ENCODE measurements around the gene KIRREL3.

- TF ChIP-seq, protein P1, sequence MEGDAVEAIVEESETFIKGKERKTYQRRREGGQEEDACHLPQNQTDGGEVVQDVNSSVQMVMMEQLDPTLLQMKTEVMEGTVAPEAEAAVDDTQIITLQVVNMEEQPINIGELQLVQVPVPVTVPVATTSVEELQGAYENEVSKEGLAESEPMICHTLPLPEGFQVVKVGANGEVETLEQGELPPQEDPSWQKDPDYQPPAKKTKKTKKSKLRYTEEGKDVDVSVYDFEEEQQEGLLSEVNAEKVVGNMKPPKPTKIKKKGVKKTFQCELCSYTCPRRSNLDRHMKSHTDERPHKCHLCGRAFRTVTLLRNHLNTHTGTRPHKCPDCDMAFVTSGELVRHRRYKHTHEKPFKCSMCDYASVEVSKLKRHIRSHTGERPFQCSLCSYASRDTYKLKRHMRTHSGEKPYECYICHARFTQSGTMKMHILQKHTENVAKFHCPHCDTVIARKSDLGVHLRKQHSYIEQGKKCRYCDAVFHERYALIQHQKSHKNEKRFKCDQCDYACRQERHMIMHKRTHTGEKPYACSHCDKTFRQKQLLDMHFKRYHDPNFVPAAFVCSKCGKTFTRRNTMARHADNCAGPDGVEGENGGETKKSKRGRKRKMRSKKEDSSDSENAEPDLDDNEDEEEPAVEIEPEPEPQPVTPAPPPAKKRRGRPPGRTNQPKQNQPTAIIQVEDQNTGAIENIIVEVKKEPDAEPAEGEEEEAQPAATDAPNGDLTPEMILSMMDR (conservative IDR thresholded peaks at IDR 0.05; ENCODE audit: low read depth, low read length): peak; percentile 51
- TF ChIP-seq EZH2 (IDR thresholded peaks at IDR 0.05; ENCODE audit: low read length, unreplicated experiment) (no peak), EZH2phosphoT487 (IDR thresholded peaks at IDR 0.05; ENCODE audit: borderline replicate concordance, low read length) (no peak)
Measured at GRCh38 chr11:126969865-126970479, 30.6 kb downstream of the KIRREL3 start.

Data from PC-3 (cell line).